NAMALWA (cell line): ENCODE data around the gene SVEP1.

Source experiments
- DNase-seq: peaks from one replicate; pipeline ENCODE4 v3.0.0-alpha.2; 2015; ENCODE audit warnings: low spot score

SVEP1 gene

DNA sequence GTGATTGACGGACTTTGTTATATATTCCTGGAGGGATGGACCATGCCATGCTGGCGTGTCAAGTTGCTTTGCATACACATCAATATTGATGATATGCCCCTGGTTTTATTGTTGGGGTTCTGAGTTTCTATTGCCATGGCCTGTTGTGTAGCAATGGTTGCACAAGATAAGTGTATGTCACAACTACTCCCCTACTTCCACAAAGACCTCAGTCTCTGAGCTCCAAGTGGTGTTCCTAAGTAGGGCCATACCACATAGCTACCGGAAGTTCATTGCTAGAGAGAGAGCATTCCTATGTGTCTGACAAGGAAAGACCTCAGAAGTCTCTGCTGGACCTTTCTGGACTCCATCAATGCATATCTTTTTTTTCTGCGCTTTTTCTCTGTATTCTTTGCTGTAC lies 261.6 kb downstream of the SVEP1 start:
- DNase-seq, result no peak

DNA sequence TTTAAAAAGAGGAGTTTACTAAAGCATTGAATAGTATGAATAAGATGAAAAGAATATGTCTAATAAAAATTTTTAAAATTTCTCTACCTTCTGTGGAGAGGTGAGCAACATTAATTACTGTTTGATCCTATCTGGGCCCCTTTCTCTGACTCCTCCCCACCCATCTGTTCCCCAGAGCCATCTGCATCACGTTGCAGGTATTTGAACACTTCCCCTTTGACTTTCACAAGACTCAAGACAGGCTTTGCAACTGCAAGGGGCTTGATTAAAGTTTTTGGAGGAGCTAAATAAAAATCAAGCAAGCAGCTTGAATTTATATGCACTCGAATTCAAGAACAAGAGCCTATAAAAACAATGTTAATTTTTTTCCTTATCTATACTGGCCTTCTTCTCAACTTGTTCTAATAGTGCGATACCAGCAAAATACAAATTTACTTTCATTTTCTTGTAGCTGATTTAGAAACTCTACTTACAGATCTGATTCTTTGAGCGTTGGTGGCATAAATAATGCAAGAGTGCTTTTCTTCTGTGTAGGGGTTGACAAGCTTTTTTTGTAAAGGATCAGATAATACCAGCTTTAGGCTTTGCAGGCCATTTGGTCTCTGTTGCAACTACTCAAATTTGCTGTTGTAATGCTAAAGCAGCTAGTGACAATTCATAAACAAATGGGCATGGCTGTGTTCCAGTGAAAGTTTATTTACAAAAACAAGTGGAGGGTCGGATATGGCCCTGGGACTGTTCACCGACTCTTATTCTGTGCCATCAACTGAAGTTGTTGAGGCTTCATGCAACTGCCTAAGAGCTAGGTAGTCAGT lies 263.1 kb downstream of the SVEP1 start:
- peak; percentile 67 for DNase-seq
